ENCODE data around the gene DNHD1. TPM values are rescaled to one million over a fixed set of nuclear protein-coding genes. Genes with fewer than 3 reads are reported as not detected.

Gene DNHD1
- total and polyA plus RNA-seq, 2 of the 4 experiments (the other 2 are of a cell fraction): 1.8 to 3.6 TPM

DNA sequence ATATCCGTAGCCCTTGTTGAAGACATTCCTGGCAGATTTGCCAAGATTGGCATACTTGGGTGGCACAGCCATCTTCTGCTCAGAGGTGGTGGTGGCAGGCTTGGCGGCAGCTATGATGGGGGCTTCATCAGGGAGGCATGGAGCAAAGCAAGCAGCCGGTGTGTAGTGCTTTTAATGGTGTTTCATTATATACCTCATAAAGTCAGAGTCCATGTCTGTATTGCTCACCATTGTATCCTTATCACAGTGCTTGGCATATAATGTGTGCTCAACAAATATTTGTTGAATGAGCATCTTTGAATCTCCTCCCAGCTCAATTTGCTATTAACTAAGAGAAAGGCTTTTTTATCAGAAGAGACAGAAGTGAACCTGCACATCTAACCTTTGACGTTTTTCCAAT, 7.8 kb upstream of the DNHD1 start:
- H4K5ac ChIP-seq (ENCODE audit: low read depth, low read length): no peak overlapping the region
- H3K4me1 ChIP-seq (ENCODE audit: control insufficient read depth, insufficient read depth, low read length): no peaks in the 10 kb centered on the region
- no peaks in the 10 kb centered on the region for H3K9me3 ChIP-seq (ENCODE audit: control insufficient read depth, insufficient read depth, low read length)
- H4K91ac ChIP-seq (ENCODE audit: insufficient read depth, low read depth, low read length): no peak overlapping the region
- H3K4me2 ChIP-seq (ENCODE audit: low read depth, low read length): no peak overlapping the region
- DNase-seq: no peak
- H2AK9ac ChIP-seq (replicated peaks; ENCODE audit: low read depth, low read length, poor library complexity): no peak overlapping the region
- no peak overlapping the region for H4K8ac ChIP-seq (ENCODE audit: low read depth in 2 of 2, low read length in 2 of 2)
- H2BK20ac ChIP-seq (ENCODE audit: low read depth, low read length): no peak overlapping the region
- CTCF ChIA-PET: interaction anchor here (1.0 to 1.3 kb wide), 3 partner anchors 8 to 104 kb away, joined by 3 read pairs; partner anchors contain the start of genes ARFIP2 and TIMM10B
- H3K18ac ChIP-seq (ENCODE audit: low read depth, low read length): no peak overlapping the region
- H3K9ac ChIP-seq (ENCODE audit: low read depth, low read length): no peak overlapping the region
- no peak overlapping the region for H2AFZ ChIP-seq (replicated peaks; ENCODE audit: low read length, poor library complexity)
- H3K79me1 ChIP-seq (ENCODE audit: low read depth in 1 of 2, low read length in 2 of 2): peaks cover 16 to 23% of the 10 kb centered on the region in 2 experiments
- dilution Hi-C loops (cut with HindIII; ENCODE audit: low sequenced_read_pairs, unreplicated experiment) (no loop called here), in situ Hi-C loops (cut with MboI; ENCODE audit: low sequenced_read_pairs) (no loop called here), intact Hi-C loops (cut with micrococcal nuclease) (no loop called here)
- H3K36me3 ChIP-seq (ENCODE audit: control insufficient read depth, insufficient read depth, low read length): peaks cover 10% of the 10 kb centered on the region
- no peak for ATAC-seq (ENCODE audit: low read depth)
- H4K20me1 ChIP-seq (ENCODE audit: insufficient read depth, low read length): no peaks in the 10 kb centered on the region
- WGBS, 2 experiments (ENCODE audit: extremely low coverage in 2 of 2, insufficient read length in 1 of 2): 91% methylated on average over 1 of the region's 4 CpGs; no CpG with 5 or more reads in 1 of the 2 experiments
- H3K23ac ChIP-seq (ENCODE audit: low read depth, low read length): no peak overlapping the region
- BruUV-seq (replicated peaks): no TSS peak
- no peaks in the 10 kb centered on the region for H3K27me3 ChIP-seq (ENCODE audit: control insufficient read depth, insufficient read depth, low read length)
- TF ChIP-seq NFE2L2 (IDR thresholded peaks at IDR 0.05; ENCODE audit: low read depth, low read length): no peak
- no peak for TF ChIP-seq MAZ (IDR thresholded peaks at IDR 0.05; ENCODE audit: borderline replicate concordance, low read depth, low read length)
- H3K14ac ChIP-seq (replicated peaks; ENCODE audit: low read depth, low read length): no peak overlapping the region
- H3K56ac ChIP-seq (ENCODE audit: extremely low read depth, insufficient read depth, low read length): no peak overlapping the region
- no peak overlapping the region for H3K4ac ChIP-seq (ENCODE audit: low read depth, low read length)
- POLR2A ChIA-PET (ENCODE audit: unreplicated experiment): no interaction called here
- H2BK5ac ChIP-seq (ENCODE audit: low read depth, low read length, poor library complexity, severe bottlenecking): no peak overlapping the region
- no peak overlapping the region for H2BK15ac ChIP-seq (ENCODE audit: low read depth, low read length)
- H3K9me1 ChIP-seq (ENCODE audit: insufficient read depth, low read length): no peaks in the 10 kb centered on the region; the same call in 1 of the 2 replicates
- no peak overlapping the region for H2BK120ac ChIP-seq (ENCODE audit: low read depth, low read length)
- H3K27ac ChIP-seq (ENCODE audit: insufficient read depth, low read length): no peak overlapping the region
- H2AK5ac ChIP-seq (ENCODE audit: low read depth, low read length): no peak overlapping the region
- H3K4me3 ChIP-seq (ENCODE audit: insufficient read depth, low read depth, low read length): no peak overlapping the region
